Liver (tissue), 9 donors: Measurements from ENCODE around the gene FGF5. TPM values are rescaled to one million over a fixed set of nuclear protein-coding genes. Genes with fewer than 3 reads are reported as not detected.

Experiments
- DNase-seq: peaks from one replicate; pipeline ENCODE4 v3.0.0-alpha.2; 2017; ENCODE audit warnings: low spot score
- H3K27ac ChIP-seq, 2 donors: one replicate each; pipeline ENCODE4 v1.7.0; 2013; ENCODE audit warnings: inconsistent platforms in 2 of 2, low read length in 2 of 2, control low read depth in 1 of 2, low read depth in 1 of 2, mild to moderate bottlenecking in 1 of 2
- H3K27me3 ChIP-seq, 4 donors: one replicate each; pipeline versions ENCODE4 v1.6.1 to v1.7.0; 2013; ENCODE audit warnings: low read length in 3 of 4, inconsistent platforms in 1 of 4, mild to moderate bottlenecking in 1 of 4, moderate library complexity in 1 of 4; ENCODE audit not compliant: control insufficient read depth in 4 of 4, insufficient read depth in 4 of 4
- H3K36me3 ChIP-seq, 4 donors: one replicate each; pipeline versions ENCODE4 v1.6.1 to v1.7.0; 2013; ENCODE audit warnings: low read length in 3 of 4, mild to moderate bottlenecking in 3 of 4, low read depth in 1 of 4, moderate library complexity in 1 of 4; ENCODE audit not compliant: control insufficient read depth in 4 of 4, insufficient read depth in 3 of 4
- H3K4me1 ChIP-seq, 4 donors: one replicate each; pipeline versions ENCODE4 v1.6.1 to v1.7.0; 2013; ENCODE audit warnings: low read length in 3 of 4, mild to moderate bottlenecking in 3 of 4, moderate library complexity in 1 of 4; ENCODE audit not compliant: control insufficient read depth in 4 of 4, insufficient read depth in 4 of 4
- H3K4me3 ChIP-seq, 3 donors: one replicate each; pipeline versions ENCODE4 v1.6.1 to v1.7.0; 2013; ENCODE audit warnings: low read length in 3 of 3, control low read depth in 1 of 3, low read depth in 1 of 3, mild to moderate bottlenecking in 1 of 3
- H3K9ac ChIP-seq, 2 donors: one replicate each; pipeline ENCODE4 v1.7.0; 2013; ENCODE audit warnings: low read length in 2 of 2, mild to moderate bottlenecking in 2 of 2, moderate library complexity in 2 of 2, control low read depth in 1 of 2, low read depth in 1 of 2
- H3K9me3 ChIP-seq, 4 donors: one replicate each; pipeline versions ENCODE4 v1.6.1 to v1.7.0; 2013; ENCODE audit warnings: low read length in 3 of 4; ENCODE audit not compliant: control insufficient read depth in 4 of 4
- EGR1 ChIP-seq, 2 donors: IDR thresholded peaks; 2 replicates each; pipeline ENCODE4 v1.6.1; 2016 to 2018; ENCODE audit warnings: antibody characterized with exemption in 2 of 2, low read depth in 2 of 2
- FOXA1 ChIP-seq: IDR thresholded peaks from 2 replicates; pipeline ENCODE4 v1.6.1; 2016; ENCODE audit warnings: antibody characterized with exemption
- FOXA2 ChIP-seq: IDR thresholded peaks from 2 replicates; pipeline ENCODE4 v1.6.1; 2016; ENCODE audit warnings: antibody characterized with exemption
- GABPA ChIP-seq, 2 donors: IDR thresholded peaks in 1 of 2; conservative IDR thresholded peaks in 1 of 2; 2 replicates each; pipeline ENCODE4 v1.6.1; 2016; ENCODE audit warnings: antibody characterized with exemption in 2 of 2, mild to moderate bottlenecking in 1 of 2, moderate library complexity in 1 of 2
- HNF4A ChIP-seq, 2 donors: conservative IDR thresholded peaks; 2 replicates each; pipeline ENCODE4 v1.6.1; 2016; ENCODE audit warnings: antibody characterized with exemption in 2 of 2, mild to moderate bottlenecking in 2 of 2
- HNF4G ChIP-seq: IDR thresholded peaks from 2 replicates; pipeline ENCODE4 v1.6.1; 2016; ENCODE audit warnings: antibody characterized with exemption
- JUND ChIP-seq, 2 donors: IDR thresholded peaks; 2 replicates each; pipeline ENCODE4 v1.6.1; 2016; ENCODE audit warnings: antibody characterized with exemption in 2 of 2
- NR2F2 ChIP-seq: IDR thresholded peaks from 2 replicates; pipeline ENCODE4 v1.6.1; 2016; ENCODE audit warnings: antibody characterized with exemption
- RAD21 ChIP-seq, 2 donors: IDR thresholded peaks; 2 replicates each; pipeline ENCODE4 v1.6.1; 2016; ENCODE audit warnings: antibody characterized with exemption in 2 of 2, mild to moderate bottlenecking in 2 of 2
- RXRA ChIP-seq, 2 donors: IDR thresholded peaks; 2 replicates each; pipeline ENCODE4 v1.6.1; 2017 to 2018; ENCODE audit warnings: antibody characterized with exemption in 2 of 2, mild to moderate bottlenecking in 1 of 2
- SP1 ChIP-seq: IDR thresholded peaks from 2 replicates; pipeline ENCODE4 v1.6.1; 2018; ENCODE audit warnings: antibody characterized with exemption, mild to moderate bottlenecking
- TAF1 ChIP-seq: conservative IDR thresholded peaks from 2 replicates; pipeline ENCODE4 v1.6.1; 2016; ENCODE audit warnings: antibody characterized with exemption, mild to moderate bottlenecking
- YY1 ChIP-seq: IDR thresholded peaks from 2 replicates; pipeline ENCODE4 v1.6.1; 2016; ENCODE audit warnings: antibody characterized with exemption, mild to moderate bottlenecking
- WGBS: extraction: QIAGEN DNeasy Blood & Tissue Kit; methylation state at CpG from one replicate; pipeline ENCODE4 v1.1.7; 2013; 5-methylcytosine and 5-hydroxymethylcytosine counted together
- polyA plus RNA-seq, 2 donors: library from polyadenylated mRNA; stranded (reverse) in 1 of 2; unstranded in 1 of 2; fragments of 200-250 nt in 1 of 2; fragments of >200 nt in 1 of 2; fragmentation: Nextera tagmentation in 1 of 2; extraction: Ambion mirVana in 1 of 2; gene quantifications; one replicate each; pipeline versions ENCODE4 v1.2.1 to v1.2.3, GENCODE V29; 2013 to 2015
- total RNA-seq, 2 donors: library from RNA; depleted of rRNA; stranded (reverse); fragments of >200 nt; gene quantifications; one replicate each; pipeline ENCODE4 v1.2.3, GENCODE V29; 2014
- TF ChIP-seq, protein P1 (sequence below): IDR thresholded peaks from 2 replicates; pipeline ENCODE4 v1.6.1; 2016; ENCODE audit warnings: antibody characterized with exemption
- TF ChIP-seq, protein P2 (sequence below): IDR thresholded peaks from 2 replicates; pipeline ENCODE4 v1.6.1; 2016; ENCODE audit warnings: antibody characterized with exemption
- TF ChIP-seq, protein P3 (sequence below): fragments of 150-350 bp; IDR thresholded peaks from 2 replicates; pipeline ENCODE4 v1.5.1; 2017; ENCODE audit warnings: improper control_type of control experiment, low read depth, low read length; ENCODE audit not compliant: missing input control
- TF ChIP-seq, protein P4 (sequence below): IDR thresholded peaks from 2 replicates; pipeline ENCODE4 v1.6.1; 2016; ENCODE audit warnings: antibody characterized with exemption, mild to moderate bottlenecking
- donor health status: healthy.
- donor health status: healthy.
- donor health status: healthy.
- donor health status: healthy.
- donor health status: healthy.

FGF5 gene
- total and polyA plus RNA-seq, 4 donors: 0.03 TPM; not detected in 3

DNA sequence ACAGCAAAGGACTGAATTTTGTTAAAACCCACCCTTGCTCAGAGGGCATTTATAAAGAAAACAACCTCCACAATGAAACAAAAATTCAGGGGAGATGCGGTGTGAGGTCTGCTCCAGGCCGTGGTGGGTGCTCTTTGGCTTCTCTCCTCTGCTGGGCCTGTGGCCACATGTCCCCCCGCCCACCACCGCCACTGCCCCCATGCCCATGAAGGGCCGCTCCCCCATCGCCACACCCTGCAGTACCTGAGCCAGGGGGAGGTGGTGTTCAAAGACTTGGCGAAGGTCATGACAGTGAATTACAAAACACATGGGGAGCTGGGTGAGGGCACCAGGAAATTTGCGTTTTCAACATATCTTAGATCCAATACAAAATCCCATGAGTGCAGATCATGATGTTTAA is 54.9 kb downstream of the FGF5 start (continued):
- TF ChIP-seq HNF4G (no peak), GABPA (IDR thresholded peaks at IDR 0.05 in 1 of 2, conservative IDR thresholded peaks at IDR 0.05 in 1 of 2) (no peak), JUND (IDR thresholded peaks at IDR 0.05) (no peak), FOXA2 (no peak), SP1 (no peak), RAD21 (IDR thresholded peaks at IDR 0.05) (no peak), EGR1 (IDR thresholded peaks at IDR 0.05; ENCODE audit: low read depth in 2 of 2) (no peak)
- TF ChIP-seq, protein P1, sequence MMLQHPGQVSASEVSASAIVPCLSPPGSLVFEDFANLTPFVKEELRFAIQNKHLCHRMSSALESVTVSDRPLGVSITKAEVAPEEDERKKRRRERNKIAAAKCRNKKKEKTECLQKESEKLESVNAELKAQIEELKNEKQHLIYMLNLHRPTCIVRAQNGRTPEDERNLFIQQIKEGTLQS: no peak
- TF ChIP-seq, protein P2, sequence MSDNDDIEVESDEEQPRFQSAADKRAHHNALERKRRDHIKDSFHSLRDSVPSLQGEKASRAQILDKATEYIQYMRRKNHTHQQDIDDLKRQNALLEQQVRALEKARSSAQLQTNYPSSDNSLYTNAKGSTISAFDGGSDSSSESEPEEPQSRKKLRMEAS: no peak

DNA sequence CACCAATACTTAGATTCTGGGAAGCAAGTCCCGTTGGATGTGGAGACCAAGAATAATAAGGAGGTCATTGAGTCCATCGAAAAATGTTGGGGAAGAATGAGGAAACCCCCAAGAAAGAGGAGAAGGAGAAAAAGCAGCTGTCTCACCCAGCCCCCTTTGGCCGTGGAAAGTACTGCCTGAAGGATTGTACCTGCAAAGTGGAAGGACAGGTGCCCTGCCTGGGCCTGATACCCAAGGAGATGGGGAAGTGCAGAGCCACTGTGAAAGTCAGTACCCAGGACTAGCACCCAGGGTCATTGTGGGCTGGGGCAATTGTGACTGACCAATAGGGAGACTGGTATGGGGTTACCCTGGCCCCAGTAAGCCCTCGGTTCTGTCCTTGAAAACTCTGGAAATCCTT is 55.3 kb downstream of the FGF5 start:
- H3K4me3 ChIP-seq: no peak overlapping the region
- peaks cover 0 to 3% (median 0%) of the 10 kb centered on the region in 4 donors for H3K9me3 ChIP-seq
- TF ChIP-seq SP1 (no peak), FOXA2 (no peak), HNF4G (no peak), JUND (IDR thresholded peaks at IDR 0.05) (no peak)
- WGBS: 75% methylated on average over 4 of the region's 4 CpGs
- DNase-seq: no peak
- no peaks in the 10 kb centered on the region for H3K36me3 ChIP-seq
- H3K9ac ChIP-seq: no peak overlapping the region
- H3K4me1 ChIP-seq: no peaks in the 10 kb centered on the region
- no peaks in the 10 kb centered on the region for H3K27me3 ChIP-seq
- no peak overlapping the region for H3K27ac ChIP-seq

DNA sequence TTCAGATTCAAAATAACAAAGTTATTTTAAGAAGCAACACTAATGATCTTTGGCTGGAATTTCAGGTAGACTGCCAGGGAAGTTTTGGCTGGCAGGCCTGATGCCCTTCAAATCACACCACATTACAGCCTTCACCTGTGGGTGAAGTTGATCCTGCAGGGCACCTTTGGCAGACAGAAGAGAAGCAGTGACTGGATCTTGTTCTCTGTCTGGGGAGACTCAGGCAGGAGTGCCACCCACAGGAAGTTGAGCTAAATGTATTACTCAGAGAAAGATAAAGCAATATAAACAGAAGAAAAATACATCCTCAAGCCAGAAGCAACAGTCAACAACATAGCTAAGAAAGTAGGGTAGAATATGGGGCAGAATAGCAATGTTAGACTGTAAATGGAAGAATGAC is 56.3 kb downstream of the FGF5 start:
- Histone ChIP-seq H3K27me3 (peaks cover 0 to 3% (median 0%) of the 10 kb centered on the region in 4 donors), H3K36me3 (no peaks in the 10 kb centered on the region), H3K9me3 (peaks cover 0 to 3% (median 0%) of the 10 kb centered on the region in 4 donors), H3K27ac (no peak overlapping the region), H3K4me1 (no peaks in the 10 kb centered on the region), H3K4me3 (no peak overlapping the region), H3K9ac (no peak overlapping the region)
- DNase-seq: no peak
- TF ChIP-seq RXRA (IDR thresholded peaks at IDR 0.05) (no peak), TAF1 (no peak), RAD21 (IDR thresholded peaks at IDR 0.05) (peak in 1 of 2 donors; percentile 18), FOXA2 (no peak), HNF4A (conservative IDR thresholded peaks at IDR 0.05) (no peak), EGR1 (IDR thresholded peaks at IDR 0.05; ENCODE audit: low read depth in 2 of 2) (no peak)
- TF ChIP-seq, protein P3, sequence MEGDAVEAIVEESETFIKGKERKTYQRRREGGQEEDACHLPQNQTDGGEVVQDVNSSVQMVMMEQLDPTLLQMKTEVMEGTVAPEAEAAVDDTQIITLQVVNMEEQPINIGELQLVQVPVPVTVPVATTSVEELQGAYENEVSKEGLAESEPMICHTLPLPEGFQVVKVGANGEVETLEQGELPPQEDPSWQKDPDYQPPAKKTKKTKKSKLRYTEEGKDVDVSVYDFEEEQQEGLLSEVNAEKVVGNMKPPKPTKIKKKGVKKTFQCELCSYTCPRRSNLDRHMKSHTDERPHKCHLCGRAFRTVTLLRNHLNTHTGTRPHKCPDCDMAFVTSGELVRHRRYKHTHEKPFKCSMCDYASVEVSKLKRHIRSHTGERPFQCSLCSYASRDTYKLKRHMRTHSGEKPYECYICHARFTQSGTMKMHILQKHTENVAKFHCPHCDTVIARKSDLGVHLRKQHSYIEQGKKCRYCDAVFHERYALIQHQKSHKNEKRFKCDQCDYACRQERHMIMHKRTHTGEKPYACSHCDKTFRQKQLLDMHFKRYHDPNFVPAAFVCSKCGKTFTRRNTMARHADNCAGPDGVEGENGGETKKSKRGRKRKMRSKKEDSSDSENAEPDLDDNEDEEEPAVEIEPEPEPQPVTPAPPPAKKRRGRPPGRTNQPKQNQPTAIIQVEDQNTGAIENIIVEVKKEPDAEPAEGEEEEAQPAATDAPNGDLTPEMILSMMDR: no peak

DNA sequence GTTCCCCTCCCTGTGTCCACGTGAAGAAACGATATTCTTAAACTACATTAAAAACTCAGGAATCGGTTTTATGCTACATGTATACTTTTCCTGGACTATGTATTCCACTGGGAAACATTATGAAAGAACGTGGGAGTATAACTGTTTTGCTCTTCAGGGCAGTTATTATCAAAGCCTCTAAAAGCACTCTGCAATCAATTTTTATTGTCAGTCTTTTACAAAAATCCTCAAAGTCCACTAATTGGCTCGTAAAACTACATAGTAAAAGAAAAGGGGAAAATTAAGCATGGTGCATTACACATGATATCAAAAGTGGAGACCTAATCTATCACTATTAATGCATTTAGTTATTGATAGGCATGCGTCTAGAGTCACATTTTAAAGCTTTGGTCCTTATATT is 57.7 kb downstream of the FGF5 start:
- H3K4me1 ChIP-seq: no peaks in the 10 kb centered on the region
- no peaks in the 10 kb centered on the region for H3K36me3 ChIP-seq
- 79% methylated on average over 6 of the region's 6 CpGs for WGBS
- H3K9ac ChIP-seq: no peak overlapping the region
- no peak overlapping the region for H3K27ac ChIP-seq
- H3K4me3 ChIP-seq: no peak overlapping the region
- H3K27me3 ChIP-seq: peaks cover 0 to 11% (median 0%) of the 10 kb centered on the region in 4 donors
- no peak for DNase-seq
- TF ChIP-seq FOXA1: no peak
- TF ChIP-seq YY1: no peak
- no peak for TF ChIP-seq RAD21 (IDR thresholded peaks at IDR 0.05)
- TF ChIP-seq GABPA (IDR thresholded peaks at IDR 0.05 in 1 of 2, conservative IDR thresholded peaks at IDR 0.05 in 1 of 2): no peak
- no peak for TF ChIP-seq NR2F2
- TF ChIP-seq SP1: no peak
- no peak for TF ChIP-seq TAF1
- TF ChIP-seq EGR1 (IDR thresholded peaks at IDR 0.05; ENCODE audit: low read depth in 2 of 2): no peak
- no peak for TF ChIP-seq RXRA (IDR thresholded peaks at IDR 0.05)
- TF ChIP-seq, protein P2: no peak
- TF ChIP-seq, protein P4, sequence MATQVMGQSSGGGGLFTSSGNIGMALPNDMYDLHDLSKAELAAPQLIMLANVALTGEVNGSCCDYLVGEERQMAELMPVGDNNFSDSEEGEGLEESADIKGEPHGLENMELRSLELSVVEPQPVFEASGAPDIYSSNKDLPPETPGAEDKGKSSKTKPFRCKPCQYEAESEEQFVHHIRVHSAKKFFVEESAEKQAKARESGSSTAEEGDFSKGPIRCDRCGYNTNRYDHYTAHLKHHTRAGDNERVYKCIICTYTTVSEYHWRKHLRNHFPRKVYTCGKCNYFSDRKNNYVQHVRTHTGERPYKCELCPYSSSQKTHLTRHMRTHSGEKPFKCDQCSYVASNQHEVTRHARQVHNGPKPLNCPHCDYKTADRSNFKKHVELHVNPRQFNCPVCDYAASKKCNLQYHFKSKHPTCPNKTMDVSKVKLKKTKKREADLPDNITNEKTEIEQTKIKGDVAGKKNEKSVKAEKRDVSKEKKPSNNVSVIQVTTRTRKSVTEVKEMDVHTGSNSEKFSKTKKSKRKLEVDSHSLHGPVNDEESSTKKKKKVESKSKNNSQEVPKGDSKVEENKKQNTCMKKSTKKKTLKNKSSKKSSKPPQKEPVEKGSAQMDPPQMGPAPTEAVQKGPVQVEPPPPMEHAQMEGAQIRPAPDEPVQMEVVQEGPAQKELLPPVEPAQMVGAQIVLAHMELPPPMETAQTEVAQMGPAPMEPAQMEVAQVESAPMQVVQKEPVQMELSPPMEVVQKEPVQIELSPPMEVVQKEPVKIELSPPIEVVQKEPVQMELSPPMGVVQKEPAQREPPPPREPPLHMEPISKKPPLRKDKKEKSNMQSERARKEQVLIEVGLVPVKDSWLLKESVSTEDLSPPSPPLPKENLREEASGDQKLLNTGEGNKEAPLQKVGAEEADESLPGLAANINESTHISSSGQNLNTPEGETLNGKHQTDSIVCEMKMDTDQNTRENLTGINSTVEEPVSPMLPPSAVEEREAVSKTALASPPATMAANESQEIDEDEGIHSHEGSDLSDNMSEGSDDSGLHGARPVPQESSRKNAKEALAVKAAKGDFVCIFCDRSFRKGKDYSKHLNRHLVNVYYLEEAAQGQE: no peak
- no peak for TF ChIP-seq HNF4G
- H3K9me3 ChIP-seq: peaks cover 0 to 3% (median 0%) of the 10 kb centered on the region in 4 donors
